Effector memory CD4-positive, alpha-beta T cell (primary cell): ENCODE results near the gene DGKZ.

ENCODE experiments used
- DNase-seq, 3 donors: peaks; one replicate each; pipeline ENCODE4 v3.0.0-alpha.2; 2020
- H3K27ac ChIP-seq: 2 replicates; pipeline ENCODE4 v1.7.0; 2013; ENCODE audit warnings: mild to moderate bottlenecking, low read length, moderate library complexity; ENCODE audit not compliant: insufficient read depth, poor library complexity, severe bottlenecking
- H3K27me3 ChIP-seq: replicated peaks from 2 replicates; pipeline ENCODE4 v1.7.0; 2013; ENCODE audit warnings: mild to moderate bottlenecking, low read length; ENCODE audit not compliant: insufficient read depth, control insufficient read depth, poor library complexity, severe bottlenecking
- H3K36me3 ChIP-seq: 2 replicates; pipeline ENCODE4 v1.7.0; 2013; ENCODE audit warnings: mild to moderate bottlenecking, low read length, moderate library complexity; ENCODE audit not compliant: control insufficient read depth, insufficient read depth
- H3K4me1 ChIP-seq: 2 replicates; pipeline ENCODE4 v1.7.0; 2013; ENCODE audit warnings: low read length, mild to moderate bottlenecking; ENCODE audit not compliant: control insufficient read depth, insufficient read depth, poor library complexity, severe bottlenecking
- H3K4me3 ChIP-seq: 2 replicates; pipeline ENCODE4 v1.7.0; 2013; ENCODE audit warnings: low read length, low read depth, mild to moderate bottlenecking; ENCODE audit not compliant: insufficient read depth, poor library complexity, severe bottlenecking
- H3K9me3 ChIP-seq: 2 replicates; pipeline ENCODE4 v1.7.0; 2013; ENCODE audit warnings: mild to moderate bottlenecking, low read length, moderate library complexity; ENCODE audit not compliant: control insufficient read depth

Gene DGKZ

GRCh38 chr11:46345131-46345597 lies 2.1 kb upstream of the DGKZ start:
- no peaks in the 10 kb centered on the region for H3K9me3 ChIP-seq
- H3K36me3 ChIP-seq: no peaks in the 10 kb centered on the region
- no peak for DNase-seq
- H3K27me3 ChIP-seq: no peaks in the 10 kb centered on the region
- peak overlapping the region; percentile 50 for H3K27ac ChIP-seq
- H3K4me1 ChIP-seq: peaks cover 60% of the 10 kb centered on the region
- H3K4me3 ChIP-seq: peak overlapping the region; percentile 44

GRCh38 chr11:46345881-46346484 lies 1.3 kb upstream of the DGKZ start:
- Histone ChIP-seq H3K9me3 (no peaks in the 10 kb centered on the region), H3K27me3 (no peaks in the 10 kb centered on the region), H3K4me3 (peak overlapping the region; percentile 44), H3K36me3 (no peaks in the 10 kb centered on the region), H3K27ac (peak overlapping the region; percentile 50), H3K4me1 (peaks cover 68% of the 10 kb centered on the region)
- no peak for DNase-seq

- H3K36me3 ChIP-seq: no peaks in the 10 kb centered on the region
- no peaks in the 10 kb centered on the region for H3K9me3 ChIP-seq
- no peaks in the 10 kb centered on the region for H3K27me3 ChIP-seq
- H3K27ac ChIP-seq: peak overlapping the region; percentile 70
- peak overlapping the region; percentile 67 for H3K4me3 ChIP-seq
- peaks cover 70% of the 10 kb centered on the region for H3K4me1 ChIP-seq
- no peak for DNase-seq
Measured at GRCh38 chr11:46347637-46348311, 511 bp downstream of the DGKZ start.

GRCh38 chr11:46348566-46349401 lies 1.5 kb downstream of the DGKZ start:
- DNase-seq: peak in 2 of 3 donors; percentile 32 to 38
- Histone ChIP-seq H3K4me1 (peaks cover 79% of the 10 kb centered on the region), H3K4me3 (peak overlapping the region; percentile 67), H3K9me3 (no peaks in the 10 kb centered on the region), H3K27me3 (no peaks in the 10 kb centered on the region), H3K27ac (peak overlapping the region; percentile 70), H3K36me3 (peaks cover 5% of the 10 kb centered on the region)

- H3K9me3 ChIP-seq: no peaks in the 10 kb centered on the region
- peaks cover 10% of the 10 kb centered on the region for H3K36me3 ChIP-seq
- peak overlapping the region; percentile 63 for H3K27ac ChIP-seq
- H3K4me3 ChIP-seq: no peak overlapping the region
- peaks cover 77% of the 10 kb centered on the region for H3K4me1 ChIP-seq
- no peak for DNase-seq
- H3K27me3 ChIP-seq: no peaks in the 10 kb centered on the region
Measured at GRCh38 chr11:46350695-46351094, 3.4 kb downstream of the DGKZ start.

- H3K4me1 ChIP-seq: peaks cover 72% of the 10 kb centered on the region
- H3K4me3 ChIP-seq: peak overlapping the region; percentile 43
- no peak for DNase-seq
- peak overlapping the region; percentile 63 for H3K27ac ChIP-seq
- H3K36me3 ChIP-seq: peaks cover 10% of the 10 kb centered on the region
- no peaks in the 10 kb centered on the region for H3K9me3 ChIP-seq
- H3K27me3 ChIP-seq: no peaks in the 10 kb centered on the region
Measured at GRCh38 chr11:46351148-46351547, 3.9 kb downstream of the DGKZ start.

GRCh38 chr11:46351606-46352005 lies 4.3 kb downstream of the DGKZ start:
- Histone ChIP-seq H3K27ac (peak overlapping the region; percentile 63), H3K36me3 (peaks cover 10% of the 10 kb centered on the region), H3K4me1 (peaks cover 68% of the 10 kb centered on the region), H3K9me3 (no peaks in the 10 kb centered on the region), H3K27me3 (no peaks in the 10 kb centered on the region), H3K4me3 (peak overlapping the region; percentile 43)
- no peak for DNase-seq

- peak; percentile 73 to 76 (median 75) for DNase-seq
- Histone ChIP-seq H3K27ac (peak overlapping the region; percentile 63), H3K36me3 (peaks cover 12% of the 10 kb centered on the region), H3K27me3 (no peaks in the 10 kb centered on the region), H3K4me1 (peaks cover 64% of the 10 kb centered on the region), H3K9me3 (no peaks in the 10 kb centered on the region), H3K4me3 (peak overlapping the region; percentile 43)
Measured at GRCh38 chr11:46352063-46352841, 5.0 kb downstream of the DGKZ start.

GRCh38 chr11:46353698-46354097 lies 6.4 kb downstream of the DGKZ start:
- Histone ChIP-seq H3K4me3 (no peak overlapping the region), H3K36me3 (peaks cover 12% of the 10 kb centered on the region), H3K27ac (peak overlapping the region; percentile 63), H3K4me1 (peaks cover 59% of the 10 kb centered on the region), H3K27me3 (no peaks in the 10 kb centered on the region), H3K9me3 (no peaks in the 10 kb centered on the region)
- DNase-seq: no peak
